H1 (cell line): Measurements from ENCODE around the gene TRPT1. TPM values are rescaled to one million over a fixed set of nuclear protein-coding genes. Genes with fewer than 3 reads are reported as not detected.

Experiments
- CTCF ChIA-PET: fragments of 300-600 bp; sonication (Branson Sonifier 250); formaldehyde crosslinking; loops from one replicate; lab custom pipeline; 2021; ENCODE audit not compliant: partially characterized antibody; lab: Charles Lee
- POLR2A ChIA-PET: fragments of 300-600 bp; sonication (Branson Sonifier 250); formaldehyde crosslinking; loops from one replicate; lab custom pipeline; 2021; ENCODE audit warnings: inconsistent platforms; ENCODE audit not compliant: partially characterized antibody; lab: Charles Lee
- DNase-seq, 2 experiments: peaks; one replicate each; pipeline versions ENCODE4 v3.0.0 to v3.0.0-alpha.2; 2010 to 2022; ENCODE audit warnings: low spot score in 2 of 2, low read depth in 1 of 2, mixed read lengths in 1 of 2
- FAIRE-seq: peaks from 2 replicates; lab custom pipeline; 2011; peaks lifted over from hg19 to GRCh38; lab: Jason Lieb, UNC
- H2AFZ ChIP-seq: 2 replicates; pipeline ENCODE4 v1.8.1; 2012; ENCODE audit warnings: low read length, inconsistent platforms
- H2AK5ac ChIP-seq: 2 replicates; pipeline ENCODE4 v1.6.1; 2013; ENCODE audit warnings: low read depth, low read length
- H2BK120ac ChIP-seq: replicated peaks from 2 replicates; pipeline ENCODE3; 2013; ENCODE audit warnings: low read depth, low read length, inconsistent platforms
- H2BK12ac ChIP-seq: 2 replicates; pipeline ENCODE4 v1.6.1; 2013; ENCODE audit warnings: low read depth, low read length
- H2BK15ac ChIP-seq: 2 replicates; pipeline ENCODE4 v1.6.1; 2013; ENCODE audit warnings: low read length
- H2BK20ac ChIP-seq: 2 replicates; pipeline ENCODE4 v1.6.1; 2013; ENCODE audit warnings: low read length
- H2BK5ac ChIP-seq: 2 replicates; pipeline ENCODE4 v1.6.1; 2013; ENCODE audit warnings: low read depth, low read length
- H3K14ac ChIP-seq: 2 replicates; pipeline ENCODE4 v1.6.1; 2013; ENCODE audit warnings: inconsistent platforms; ENCODE audit not compliant: insufficient read length
- H3K18ac ChIP-seq: 2 replicates; pipeline ENCODE4 v1.6.1; 2013; ENCODE audit warnings: low read length; ENCODE audit errors: extremely low read depth
- H3K23ac ChIP-seq: 2 replicates; pipeline ENCODE4 v1.6.1; 2013; ENCODE audit warnings: inconsistent platforms; ENCODE audit not compliant: insufficient read length
- H3K23me2 ChIP-seq: 2 replicates; pipeline ENCODE4 v1.6.1; 2013; ENCODE audit warnings: low read depth, low read length
- H3K27ac ChIP-seq: 2 replicates; pipeline ENCODE4 v1.6.1; 2011; ENCODE audit warnings: low read depth, low read length, inconsistent platforms
- H3K27me3 ChIP-seq, 4 experiments: replicated peaks in 1 of 4; 1 replicate in 1 of 4; 2 replicates in 3 of 4; pipeline versions ENCODE4 v1.6.1 to v1.8.1; 2011 to 2013; ENCODE audit warnings: low read length in 3 of 4, mild to moderate bottlenecking in 3 of 4, inconsistent platforms in 2 of 4, mixed read lengths in 2 of 4, moderate library complexity in 1 of 4; ENCODE audit not compliant: control insufficient read depth in 3 of 4, insufficient read depth in 3 of 4; ENCODE audit errors: extremely low read depth in 1 of 4
- H3K36me3 ChIP-seq, 4 experiments: 2 replicates each; pipeline versions ENCODE4 v1.6.1 to v1.8.1; 2011 to 2013; ENCODE audit warnings: mild to moderate bottlenecking in 4 of 4, low read length in 3 of 4, moderate library complexity in 2 of 4, control low read depth in 1 of 4, inconsistent platforms in 1 of 4; ENCODE audit not compliant: insufficient read depth in 4 of 4, control insufficient read depth in 2 of 4
- H3K4ac ChIP-seq: replicated peaks from 2 replicates; pipeline ENCODE3; 2013; ENCODE audit warnings: low read length, low read depth, mixed read lengths, inconsistent platforms; ENCODE audit not compliant: insufficient read length
- H3K4me1 ChIP-seq, 4 experiments: replicated peaks in 1 of 4; 1 replicate in 1 of 4; 2 replicates in 3 of 4; pipeline versions ENCODE4 v1.6.1 to v1.8.1; 2011 to 2013; ENCODE audit warnings: low read length in 3 of 4, inconsistent platforms in 2 of 4, mixed read lengths in 1 of 4; ENCODE audit not compliant: insufficient read depth in 4 of 4, control insufficient read depth in 3 of 4
- H3K4me2 ChIP-seq, 2 experiments: 2 replicates each; pipeline versions ENCODE4 v1.6.1 to v1.8.1; 2011 to 2013; ENCODE audit warnings: low read depth in 2 of 2, low read length in 2 of 2, control low read depth in 1 of 2, inconsistent platforms in 1 of 2, mild to moderate bottlenecking in 1 of 2; ENCODE audit not compliant: insufficient read depth in 1 of 2
- H3K4me3 ChIP-seq, 4 experiments: fragments of 200-600, 300-600 bp in 1 of 4; sonication (generic), shearing (Covaris generic), sonication (Bioruptor Twin) in 1 of 4; 2 replicates each; pipeline versions ENCODE4 v1.5.1 to v1.8.1; 2011 to 2016; ENCODE audit warnings: low read length in 4 of 4, low read depth in 3 of 4, control low read depth in 2 of 4, inconsistent platforms in 2 of 4, mild to moderate bottlenecking in 2 of 4, mixed read lengths in 1 of 4, moderate library complexity in 1 of 4; ENCODE audit not compliant: insufficient read depth in 2 of 4; ENCODE audit errors: extremely low read depth in 1 of 4
- H3K56ac ChIP-seq: replicated peaks from 2 replicates; pipeline ENCODE3; 2013; ENCODE audit warnings: low read depth, mild to moderate bottlenecking, mixed read lengths, low read length, inconsistent platforms; ENCODE audit not compliant: insufficient read length
- H3K79me1 ChIP-seq: 2 replicates; pipeline ENCODE4 v1.6.1; 2013; ENCODE audit warnings: low read depth, low read length, control low read depth
- H3K79me2 ChIP-seq, 2 experiments: 2 replicates each; pipeline versions ENCODE4 v1.6.1 to v1.8.1; 2012 to 2013; ENCODE audit warnings: low read length in 2 of 2, mild to moderate bottlenecking in 2 of 2, inconsistent platforms in 1 of 2; ENCODE audit not compliant: insufficient read depth in 2 of 2, control insufficient read depth in 1 of 2
- H3K9ac ChIP-seq, 4 experiments: replicated peaks in 1 of 4; 1 replicate in 1 of 4; 2 replicates in 3 of 4; pipeline versions ENCODE4 v1.6.1 to v1.8.1; 2011 to 2013; ENCODE audit warnings: low read depth in 3 of 4, low read length in 3 of 4, control low read depth in 2 of 4, mild to moderate bottlenecking in 2 of 4, moderate library complexity in 2 of 4, inconsistent platforms in 1 of 4; ENCODE audit errors: extremely low read depth in 1 of 4
- H3K9me3 ChIP-seq, 2 experiments: 2 replicates each; pipeline versions ENCODE4 v1.6.1 to v1.8.1; 2012 to 2013; ENCODE audit warnings: mild to moderate bottlenecking in 2 of 2, moderate library complexity in 2 of 2, control low read depth in 1 of 2, inconsistent platforms in 1 of 2, low read depth in 1 of 2, low read length in 1 of 2, mixed read lengths in 1 of 2; ENCODE audit not compliant: insufficient read depth in 2 of 2
- H4K20me1 ChIP-seq, 2 experiments: replicated peaks in 1 of 2; 2 replicates each; pipeline versions ENCODE3 to v1.8.1; 2011 to 2013; ENCODE audit warnings: inconsistent platforms in 2 of 2, low read length in 2 of 2, mild to moderate bottlenecking in 1 of 2; ENCODE audit not compliant: insufficient read depth in 2 of 2, control insufficient read depth in 1 of 2
- H4K5ac ChIP-seq: 2 replicates; pipeline ENCODE4 v1.6.1; 2013; ENCODE audit warnings: low read length, low read depth, mixed read lengths, inconsistent platforms; ENCODE audit not compliant: insufficient read length
- H4K8ac ChIP-seq: 2 replicates; pipeline ENCODE4 v1.8.0; 2013; ENCODE audit warnings: mild to moderate bottlenecking, moderate library complexity, low read length, inconsistent platforms; ENCODE audit not compliant: insufficient read depth; ENCODE audit errors: extremely low read depth
- H4K91ac ChIP-seq: replicated peaks from 2 replicates; pipeline ENCODE3; 2013; ENCODE audit warnings: low read length, mixed read lengths, inconsistent platforms; ENCODE audit not compliant: insufficient read length
- BACH1 ChIP-seq: IDR thresholded peaks from 2 replicates; pipeline ENCODE4 v1.6.1; 2012; ENCODE audit warnings: low read length, improper control_type of control experiment
- E2F6 ChIP-seq: IDR thresholded peaks from 2 replicates; pipeline ENCODE4 v1.6.1; 2012; ENCODE audit warnings: inconsistent platforms
- EP300 ChIP-seq, 2 experiments: IDR thresholded peaks; 1 replicate in 1 of 2; 2 replicates in 1 of 2; pipeline ENCODE4 v1.6.1; 2011 to 2012; ENCODE audit warnings: low read depth in 2 of 2, low read length in 2 of 2, mild to moderate bottlenecking in 2 of 2, borderline replicate concordance in 1 of 2, inconsistent platforms in 1 of 2, moderate library complexity in 1 of 2
- GTF2F1 ChIP-seq: IDR thresholded peaks from 2 replicates; pipeline ENCODE4 v1.6.1; 2012; ENCODE audit warnings: low read depth, low read length, improper control_type of control experiment, borderline replicate concordance
- HDAC6 ChIP-seq: IDR thresholded peaks from one replicate; pipeline ENCODE4 v1.7.1; 2012; ENCODE audit warnings: low read depth, mild to moderate bottlenecking, inconsistent platforms, low read length, moderate library complexity
- MAX ChIP-seq: IDR thresholded peaks from 2 replicates; pipeline ENCODE4 v1.6.1; 2012; ENCODE audit warnings: inconsistent platforms
- RNF2 ChIP-seq: fragments of 200-900, 300-1000 bp; sonication (generic); IDR thresholded peaks from 2 replicates; pipeline ENCODE4 v1.7.1; 2016; ENCODE audit warnings: borderline replicate concordance, low read depth, mild to moderate bottlenecking, antibody characterized with exemption, low read length; ENCODE audit not compliant: poor library complexity, severe bottlenecking; ENCODE audit errors: missing control alignments
- RXRA ChIP-seq: IDR thresholded peaks from 2 replicates; pipeline ENCODE4 v1.6.1; 2011; ENCODE audit warnings: low read depth, mild to moderate bottlenecking, low read length, moderate library complexity; ENCODE audit not compliant: insufficient read depth
- SIX5 ChIP-seq: IDR thresholded peaks from 2 replicates; pipeline ENCODE4 v1.6.1; 2011; ENCODE audit warnings: mild to moderate bottlenecking, low read depth, low read length
- SUZ12 ChIP-seq: fragments of 200-600 bp; sonication (generic); IDR thresholded peaks from 2 replicates; pipeline ENCODE4 v1.6.1; 2012; ENCODE audit warnings: mild to moderate bottlenecking, inconsistent platforms, low read length, moderate library complexity, mixed read lengths
- USF2 ChIP-seq: IDR thresholded peaks from 2 replicates; pipeline ENCODE4 v1.6.1; 2011; ENCODE audit warnings: low read length, improper control_type of control experiment
- WGBS, 2 experiments: shearing (Covaris generic) in 1 of 2; methylation state at CpG; one replicate each; pipeline versions ENCODE4 v1.1.6 to v1.1.7; 2013 to 2015; ENCODE audit warnings: low lambda C conversion rate in 2 of 2, mixed read lengths in 2 of 2, inconsistent platforms in 1 of 2, low coverage in 1 of 2, missing lambda C conversion rate in 1 of 2; ENCODE audit not compliant: insufficient replicate concordance in 2 of 2, insufficient coverage in 1 of 2, insufficient read length in 1 of 2; ENCODE audit errors: extremely low coverage in 1 of 2, missing lambda C conversion rate in 1 of 2; 5-methylcytosine and 5-hydroxymethylcytosine counted together
- polyA plus RNA-seq, 7 experiments: library from polyadenylated mRNA; depleted of rRNA in 3 of 7; stranded (reverse) in 5 of 7; unstranded in 2 of 7; fragments of >200 nt in 5 of 7; fragments of 200-250 nt in 2 of 7; gene quantifications; 1 replicate in 5 of 7; 2 replicates in 1 of 7; 4 replicates in 1 of 7; pipeline versions ENCODE4 v1.2.1 to v1.2.3, GENCODE V29; 2011 to 2013; ENCODE audit warnings: missing spikeins in 2 of 7, mixed read lengths in 2 of 7
- total RNA-seq: library from RNA; stranded (reverse); fragmentation: NEBNext Ultra II Directional; extraction: Animal tissue kit (Norgen Biotek cat#: 25700); gene quantifications from 2 replicates; pipeline ENCODE4 v1.2.1, GENCODE V29; 2021

Gene TRPT1
- total and polyA plus RNA-seq, 2 of the 8 experiments (the other 6 are each of a cell fraction or from before 2014, with no cell fraction given), result 34.5 to 74.6 TPM

GRCh38 chr11:64204080-64204440 lies 21.9 kb downstream of the TRPT1 start:
- 94% methylated on average over 16 of the region's 16 CpGs; no CpG with 5 or more reads in 1 of the 2 experiments for WGBS, 2 experiments
- POLR2A ChIA-PET, result interaction anchor here (0.7 to 18.4 kb wide), 8 partner anchors 15 to 100 kb away, joined by 3 to 253 read pairs (median 23); partner anchors contain the start of genes MACROD1, NUDT22, PPP1R14B and STIP1
- no peak for TF ChIP-seq HDAC6
- TF ChIP-seq E2F6, result no peak
- TF ChIP-seq EP300 (IDR thresholded peaks at IDR 0.05; ENCODE audit: borderline replicate concordance in 1 of 2, low read depth in 2 of 2, low read length in 2 of 2), result no peak
- no peak for TF ChIP-seq SIX5
- no peak for TF ChIP-seq SUZ12
- no peak for TF ChIP-seq RXRA
- TF ChIP-seq MAX, result no peak
- no peak for TF ChIP-seq GTF2F1
- TF ChIP-seq RNF2, result no peak
- no peak for TF ChIP-seq BACH1
- no peak for TF ChIP-seq USF2

More at GRCh38 chr11:64204080-64204440, 21.9 kb downstream of the TRPT1 start:
- DNase-seq (no peak), FAIRE-seq (no peak)
- no peak overlapping the region for H2AFZ ChIP-seq
- no peak overlapping the region for H3K18ac ChIP-seq
- H4K5ac ChIP-seq, result no peak overlapping the region
- no peak overlapping the region for H2BK120ac ChIP-seq
- no peaks in the 10 kb centered on the region for H3K9me3 ChIP-seq
- CTCF ChIA-PET, result interaction anchor here (1.0 to 7.4 kb wide), 27 partner anchors 8 to 209 kb away, joined by 3 to 68 read pairs (median 7); partner anchors contain the start of genes DNAJC4, ESRRA, NUDT22 and PLCB3
- no peak overlapping the region for H2BK20ac ChIP-seq
- H3K79me2 ChIP-seq, result no peaks in the 10 kb centered on the region
- no peak overlapping the region for H3K14ac ChIP-seq
- H3K56ac ChIP-seq, result no peak overlapping the region
- H3K79me1 ChIP-seq, result no peaks in the 10 kb centered on the region
- H3K4me3 ChIP-seq, result no peak overlapping the region
- no peak overlapping the region for H4K91ac ChIP-seq
- no peak overlapping the region for H2BK5ac ChIP-seq
- no peak overlapping the region for H4K8ac ChIP-seq
- no peak overlapping the region for H3K4ac ChIP-seq
- H3K27me3 ChIP-seq, result no peaks in the 10 kb centered on the region; a peak in 1 of 7 replicates
- no peak overlapping the region for H2AK5ac ChIP-seq
- no peak overlapping the region for H3K9ac ChIP-seq
- H2BK12ac ChIP-seq, result no peak overlapping the region
- no peaks in the 10 kb centered on the region; the same call in 1 of the 2 replicates for H3K23me2 ChIP-seq
- H3K36me3 ChIP-seq, result peaks cover 41 to 67% (median 54%) of the 10 kb centered on the region in 4 experiments
- peaks cover 0 to 5% (median 0%) of the 10 kb centered on the region in 4 experiments; a peak in 3 of 7 replicates for H3K4me1 ChIP-seq
- H3K23ac ChIP-seq, result no peak overlapping the region
- H2BK15ac ChIP-seq, result no peak overlapping the region
- H3K27ac ChIP-seq, result no peak overlapping the region
- no peak overlapping the region for H3K4me2 ChIP-seq
- peaks cover 5 to 21% of the 10 kb centered on the region in 2 experiments for H4K20me1 ChIP-seq
